Breast epithelium (tissue), 3 donors: Measurements from ENCODE around the gene OTOP1.
A peak's percentile ranks its signal among the peaks of the same experiment; 100 is the strongest.

Source experiments
- CTCF ChIP-seq, 3 donors: fragments of 450-650 bp; IDR thresholded peaks; one replicate each; pipeline ENCODE4 v1.5.1; 2016 to 2017; ENCODE audit warnings: antibody characterized with exemption in 3 of 3, mild to moderate bottlenecking in 3 of 3, moderate library complexity in 3 of 3
- POLR2A ChIP-seq: fragments of 450-650 bp; IDR thresholded peaks from one replicate; pipeline ENCODE4 v1.6.1; 2016; ENCODE audit warnings: antibody characterized with exemption, mild to moderate bottlenecking, moderate library complexity

GRCh38 chr4:4248029-4248884, 21.5 kb upstream of the OTOP1 start, which contains the start of gene TMEM128:
- TF ChIP-seq CTCF (IDR thresholded peaks at IDR 0.05) (peak; percentile 19 to 43 (median 23)), POLR2A (peak; percentile 43)
